ENCODE data around the gene ABCB6. TPM values are rescaled to one million over a fixed set of nuclear protein-coding genes. Genes with fewer than 3 reads are reported as not detected.

Gene ABCB6
- polyA plus RNA-seq, 1 donor from 2014 or later: 1.2 TPM

DNA sequence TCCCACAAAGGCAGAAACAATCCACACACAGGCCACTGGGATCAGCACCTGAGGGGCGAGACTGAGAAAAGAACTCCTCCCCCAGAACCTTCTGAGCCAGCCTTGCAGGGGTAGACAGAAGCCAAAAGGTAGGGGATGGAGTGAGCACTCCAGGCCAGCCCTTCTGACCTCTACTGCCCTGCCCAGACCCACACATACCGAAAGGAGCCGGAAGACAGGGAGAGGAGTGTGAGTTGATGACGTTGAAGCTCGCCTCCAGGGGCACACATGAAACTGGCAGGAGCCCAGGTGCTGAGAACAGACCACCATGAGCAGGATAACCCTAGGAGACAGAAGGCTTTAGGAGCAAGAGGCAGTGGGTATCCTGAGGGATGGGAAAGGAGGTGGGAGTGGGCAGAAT, 50.8 kb downstream of the ABCB6 start:
- no peaks in the 10 kb centered on the region for H3K9me3 Mint-ChIP-seq

DNA sequence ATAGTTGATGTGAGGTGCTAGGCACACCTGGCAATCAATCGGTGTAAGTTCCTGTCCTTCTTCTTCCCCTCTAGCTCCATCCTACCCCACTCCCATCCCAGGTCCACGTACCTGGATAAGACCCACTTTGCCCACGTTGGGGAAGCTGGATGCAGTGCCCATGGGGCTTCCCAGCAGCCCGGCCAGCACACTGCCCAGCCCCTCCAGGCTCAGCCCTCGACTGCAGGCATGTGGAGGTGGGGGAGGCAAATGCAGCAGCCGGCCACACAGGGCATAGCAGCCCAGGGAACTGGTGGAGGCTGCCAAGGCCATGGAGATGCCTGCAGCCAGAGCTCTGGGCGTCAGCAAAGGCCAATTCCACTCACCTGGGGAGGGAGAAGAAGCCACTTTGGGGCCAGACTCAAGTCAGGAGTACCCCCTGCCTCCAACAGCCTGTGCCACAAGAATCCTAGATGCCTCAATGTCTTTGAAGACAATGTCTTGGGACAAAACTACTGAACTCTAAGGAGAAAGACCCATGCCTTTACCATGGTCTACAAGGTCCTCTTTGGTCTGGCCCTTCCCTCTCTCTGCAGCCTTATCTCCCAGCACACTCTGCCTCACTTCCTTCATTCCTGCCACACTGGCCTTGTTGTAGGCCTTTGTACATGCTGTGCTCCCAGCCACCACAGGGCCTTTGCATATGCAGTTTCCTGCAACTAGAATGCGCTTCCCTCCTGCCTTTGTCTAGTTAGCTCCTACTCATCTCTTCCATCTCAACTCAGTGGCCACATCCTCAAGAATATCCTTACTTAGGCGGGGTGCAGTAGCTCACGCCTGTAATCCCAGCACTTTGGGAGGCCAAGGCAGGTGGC, 53.5 kb downstream of the ABCB6 start:
- no peaks in the 10 kb centered on the region for H3K9me3 Mint-ChIP-seq
- H3K4me3 Mint-ChIP-seq: peak overlapping the region in 2 of 4 donors; percentile 39 to 48
- H3K36me3 Mint-ChIP-seq: peaks cover 4% of the 10 kb centered on the region
- H3K27me3 Mint-ChIP-seq: no peaks in the 10 kb centered on the region
- H3K27ac Mint-ChIP-seq: peak overlapping the region in 1 of 3 donors; percentile 14
- H3K4me1 Mint-ChIP-seq: peaks cover 6 to 11% (median 10%) of the 10 kb centered on the region in 3 donors

More for the DNA sequence above, 50.8 kb downstream of the ABCB6 start:
- Mint-ChIP-seq H3K4me1 (peaks cover 3 to 13% (median 6%) of the 10 kb centered on the region in 3 donors), H3K27ac (no peak overlapping the region), H3K4me3 (peak overlapping the region in 1 of 4 donors; percentile 32), H3K27me3 (no peaks in the 10 kb centered on the region), H3K36me3 (peaks cover 4% of the 10 kb centered on the region)

DNA sequence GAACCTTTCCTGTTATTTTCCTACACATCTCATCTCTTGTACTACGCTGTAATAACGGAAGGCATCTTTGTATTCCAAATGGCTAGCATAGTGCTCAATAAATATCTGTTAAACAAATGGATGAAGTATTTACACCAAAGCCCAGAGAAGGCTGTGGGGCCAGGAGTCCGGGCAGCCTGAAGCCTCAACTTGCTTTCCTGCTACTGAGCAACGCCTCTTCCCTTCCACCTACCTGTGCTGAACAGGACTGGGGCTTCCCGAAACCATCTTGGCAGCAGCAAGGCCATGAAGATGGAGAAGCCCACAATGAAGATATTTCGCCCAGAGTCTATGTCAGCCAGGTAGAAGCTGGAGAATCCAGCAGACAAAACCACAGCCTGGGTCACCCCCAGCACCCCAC, 55.6 kb downstream of the ABCB6 start:
- H3K9me3 Mint-ChIP-seq: no peaks in the 10 kb centered on the region
- peak overlapping the region in 1 of 4 donors; percentile 97 for H3K4me3 Mint-ChIP-seq
- peak overlapping the region in 1 of 3 donors; percentile 33 for H3K27ac Mint-ChIP-seq

DNA sequence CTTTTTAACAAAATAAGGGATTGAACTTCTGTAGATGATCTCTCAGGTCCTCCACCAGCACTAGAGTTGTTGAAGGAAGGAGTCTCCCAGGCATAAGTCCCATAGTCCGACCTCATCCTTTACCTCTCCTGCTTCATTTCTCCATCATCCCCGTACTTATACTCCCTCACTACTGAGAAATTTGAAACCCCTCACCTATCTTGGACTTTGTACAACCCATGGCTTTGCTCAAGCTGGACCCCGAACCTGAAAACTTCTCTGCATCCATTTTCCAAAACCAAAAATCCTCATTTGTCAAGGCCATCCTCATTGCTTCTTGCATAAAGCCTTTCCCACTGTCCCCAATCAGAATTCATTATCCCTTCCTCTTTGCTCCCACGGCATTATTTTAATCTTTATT, 57.7 kb downstream of the ABCB6 start:
- H3K27ac Mint-ChIP-seq: peak overlapping the region; percentile 33 to 99 (median 97)
- no peaks in the 10 kb centered on the region for H3K9me3 Mint-ChIP-seq
- peaks cover 11 to 22% (median 12%) of the 10 kb centered on the region in 3 donors for H3K4me1 Mint-ChIP-seq
- H3K36me3 Mint-ChIP-seq: peaks cover 5% of the 10 kb centered on the region
- H3K27me3 Mint-ChIP-seq: no peaks in the 10 kb centered on the region
- H3K4me3 Mint-ChIP-seq: peak overlapping the region; percentile 93 to 98 (median 96)

More for the DNA sequence above, 55.6 kb downstream of the ABCB6 start:
- H3K4me1 Mint-ChIP-seq: peaks cover 11 to 18% (median 12%) of the 10 kb centered on the region in 3 donors
- H3K36me3 Mint-ChIP-seq: peaks cover 3% of the 10 kb centered on the region
- H3K27me3 Mint-ChIP-seq: no peaks in the 10 kb centered on the region

DNA sequence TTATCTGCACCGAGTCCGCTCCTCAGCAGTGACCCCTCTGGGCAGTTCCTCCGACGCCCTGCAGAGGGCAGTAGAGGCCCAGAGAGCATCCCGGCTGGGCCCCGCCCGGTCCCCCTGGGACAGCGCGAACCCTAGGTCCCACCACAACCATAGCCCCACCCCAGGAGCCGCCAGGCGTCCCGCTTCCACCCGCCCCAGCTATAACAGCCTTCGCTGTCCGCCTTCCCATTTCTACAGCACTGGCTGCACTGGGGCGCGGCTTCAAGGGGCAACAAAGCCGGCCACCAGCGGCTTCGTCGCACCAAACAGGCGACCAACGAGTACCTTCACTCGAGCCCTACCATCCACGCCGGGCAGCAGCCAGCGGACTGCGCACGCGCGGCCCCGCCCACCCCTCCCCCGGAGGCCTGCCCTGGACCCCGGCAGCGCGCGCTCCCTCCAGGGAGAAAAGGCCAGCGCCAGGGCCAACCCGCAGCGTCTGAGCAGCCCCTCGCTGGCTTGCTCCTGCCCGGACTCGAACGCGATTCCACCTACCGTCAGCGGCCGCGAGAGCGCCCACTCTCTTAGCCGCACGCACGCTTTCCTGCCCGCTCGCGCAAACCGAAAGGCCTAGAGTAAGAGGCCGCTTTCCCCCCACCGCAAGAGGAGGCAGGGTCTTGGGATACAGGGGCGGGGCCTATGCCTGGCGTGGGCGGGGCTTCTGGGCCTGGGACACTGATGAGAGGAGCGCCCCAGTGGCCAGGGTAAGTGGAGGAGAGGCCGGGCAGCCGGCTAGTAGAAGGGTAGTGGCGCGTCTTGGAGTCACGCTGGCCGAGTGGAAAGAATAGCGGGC, 58.4 kb downstream of the ABCB6 start, which contains the start of gene NHEJ1:
Gene NHEJ1 (minus strand): TSS at position 630 of the 832 bp plus-strand sequence. CDS start 2,453 bp downstream, outside the sequence.
- peak within 1 kb of the TSS; percentile 97 to 99 (median 97) for H3K27ac Mint-ChIP-seq
- H3K4me3 Mint-ChIP-seq: peak within 1 kb of the TSS; percentile 93 to 98 (median 96)

More for the DNA sequence above, 58.4 kb downstream of the ABCB6 start, which contains the start of gene NHEJ1:
- peaks cover 11 to 22% (median 12%) of the 10 kb centered on the region in 3 donors for H3K4me1 Mint-ChIP-seq
- no peaks in the 10 kb centered on the region for H3K9me3 Mint-ChIP-seq
- no peaks in the 10 kb centered on the region for H3K27me3 Mint-ChIP-seq
- H3K36me3 Mint-ChIP-seq: peaks cover 5% of the 10 kb centered on the region

Other genes starting within 250 kb of the ABCB6 start
- not detected for gene FEV, start 233.8 kb downstream of the ABCB6 start, polyA plus RNA-seq
- gene CRYBA2, start 225.5 kb downstream of the ABCB6 start, polyA plus RNA-seq: not detected
- not detected for gene CFAP65, start 177.4 kb downstream of the ABCB6 start, polyA plus RNA-seq
- not detected for gene IHH, start 158.0 kb downstream of the ABCB6 start, polyA plus RNA-seq
- gene NHEJ1, start 58.1 kb downstream of the ABCB6 start, polyA plus RNA-seq: 22.9 TPM
- gene SLC23A3, start 48.9 kb downstream of the ABCB6 start, polyA plus RNA-seq: 0.63 TPM
- 151 TPM for gene CNPPD1, start 42.0 kb downstream of the ABCB6 start, polyA plus RNA-seq
- 55.6 TPM for gene RETREG2, start 40.7 kb downstream of the ABCB6 start, polyA plus RNA-seq
- gene ZFAND2B, start 12.2 kb downstream of the ABCB6 start, polyA plus RNA-seq: 64.8 TPM
- gene ATG9A, start 10.7 kb upstream of the ABCB6 start, polyA plus RNA-seq: 19.6 TPM
- 31.1 TPM for gene ANKZF1, start 10.8 kb upstream of the ABCB6 start, polyA plus RNA-seq
- gene GLB1L, start 26.5 kb upstream of the ABCB6 start, polyA plus RNA-seq: not detected
- gene STK16, start 26.5 kb upstream of the ABCB6 start, polyA plus RNA-seq: 17.9 TPM
- gene TUBA4B, start 34.3 kb upstream of the ABCB6 start, polyA plus RNA-seq: not detected
- 229 TPM for gene TUBA4A, start 35.0 kb upstream of the ABCB6 start, polyA plus RNA-seq
- gene DNAJB2, start 60.4 kb upstream of the ABCB6 start, polyA plus RNA-seq: 7.8 TPM
- gene PTPRN, start 90.4 kb upstream of the ABCB6 start, polyA plus RNA-seq: not detected
- gene RESP18, start 113.8 kb upstream of the ABCB6 start, polyA plus RNA-seq: not detected
- gene DNPEP, start 169.0 kb upstream of the ABCB6 start, polyA plus RNA-seq: 49.9 TPM
- not detected for gene DES, start 199.4 kb upstream of the ABCB6 start, polyA plus RNA-seq
- gene SPEG, start 215.9 kb upstream of the ABCB6 start, polyA plus RNA-seq: not detected

Measured in IgD-negative memory B cell (primary cell).